ENCODE data around the gene ASPM.

The ASPM gene

GRCh38 chr1:197183195-197183748, 36.8 kb upstream of the ASPM start:
- H3K9me3 ChIP-seq (ENCODE audit: control insufficient read depth, insufficient read depth, low read depth, low read length), result no peaks in the 10 kb centered on the region
- peaks cover 20 to 42% of the 10 kb centered on the region in 2 experiments for H3K36me3 ChIP-seq (ENCODE audit: control insufficient read depth in 2 of 2, insufficient read depth in 1 of 2, low read length in 2 of 2)
- POLR2A ChIA-PET, result no interaction called here
- TF ChIP-seq ZNF843 (tag by site-specific recombination; IDR thresholded peaks at IDR 0.05) (peak; percentile 81), PRDM6 (tag by site-specific recombination; IDR thresholded peaks at IDR 0.05) (peak; percentile 50), ZNF558 (tag by site-specific recombination; IDR thresholded peaks at IDR 0.05) (no peak), ZNF37A (tag by site-specific recombination; IDR thresholded peaks at IDR 0.05) (no peak), MYNN (tag by site-specific recombination; IDR thresholded peaks at IDR 0.05; ENCODE audit: borderline replicate concordance) (no peak), KLF16 (tag by site-specific recombination; IDR thresholded peaks at IDR 0.05) (peak; percentile 60; the same call in 1 of the 2 replicates), FEZF1 (tag by site-specific recombination; IDR thresholded peaks at IDR 0.05) (peak; percentile 58)
- H3K4me3 ChIP-seq (ENCODE audit: low read depth, low read length), result no peak overlapping the region
- no peaks in the 10 kb centered on the region for H3K4me1 ChIP-seq (ENCODE audit: control insufficient read depth, insufficient read depth, low read length)
- CTCF ChIA-PET, result interaction anchor here (0.7 to 2.8 kb wide), 3 partner anchors 149 to 217 kb away, joined by 3 to 11 read pairs (median 3); no protein-coding TSS in a partner anchor
- no peak overlapping the region for H3K27ac ChIP-seq (ENCODE audit: extremely low read depth, low read depth, low read length)

GRCh38 chr1:197182716-197183115, 36.2 kb upstream of the ASPM start:
- POLR2A ChIA-PET, result no interaction called here
- Histone ChIP-seq H3K4me3 (ENCODE audit: low read depth, low read length) (no peak overlapping the region), H3K4me1 (ENCODE audit: control insufficient read depth, insufficient read depth, low read length) (no peaks in the 10 kb centered on the region), H3K36me3 (ENCODE audit: control insufficient read depth in 2 of 2, insufficient read depth in 1 of 2, low read length in 2 of 2) (peaks cover 15 to 37% of the 10 kb centered on the region in 2 experiments), H3K9me3 (ENCODE audit: control insufficient read depth, insufficient read depth, low read depth, low read length) (no peaks in the 10 kb centered on the region), H3K27ac (ENCODE audit: extremely low read depth, low read depth, low read length) (no peak overlapping the region)
- TF ChIP-seq SP7 (tag by site-specific recombination; IDR thresholded peaks at IDR 0.05) (no peak), YY1 (tag by site-specific recombination; IDR thresholded peaks at IDR 0.05) (no peak), ZNF670 (tag by site-specific recombination; IDR thresholded peaks at IDR 0.05; ENCODE audit: low read depth) (no peak), ZNF121 (tag by site-specific recombination; IDR thresholded peaks at IDR 0.05) (no peak), SP3 (tag by site-specific recombination; IDR thresholded peaks at IDR 0.05) (no peak), ZNF16 (tag by site-specific recombination; IDR thresholded peaks at IDR 0.05; ENCODE audit: low read depth) (no peak), ZNF623 (tag by site-specific recombination; IDR thresholded peaks at IDR 0.05) (no peak), ZNF398 (tag by site-specific recombination; IDR thresholded peaks at IDR 0.05) (no peak), FEZF1 (tag by site-specific recombination; IDR thresholded peaks at IDR 0.05) (no peak), ZNF654 (tag by site-specific recombination; IDR thresholded peaks at IDR 0.05; ENCODE audit: low read depth) (no peak), ZFHX2 (tag by site-specific recombination; conservative IDR thresholded peaks at IDR 0.05) (no peak), ZNF561 (tag by site-specific recombination; IDR thresholded peaks at IDR 0.05; ENCODE audit: borderline replicate concordance) (no peak), ZNF394 (tag by site-specific recombination; IDR thresholded peaks at IDR 0.05; ENCODE audit: borderline replicate concordance) (no peak), ZNF433 (tag by site-specific recombination; IDR thresholded peaks at IDR 0.05; ENCODE audit: low read depth) (no peak)
- TF ChIP-seq, protein P1, sequence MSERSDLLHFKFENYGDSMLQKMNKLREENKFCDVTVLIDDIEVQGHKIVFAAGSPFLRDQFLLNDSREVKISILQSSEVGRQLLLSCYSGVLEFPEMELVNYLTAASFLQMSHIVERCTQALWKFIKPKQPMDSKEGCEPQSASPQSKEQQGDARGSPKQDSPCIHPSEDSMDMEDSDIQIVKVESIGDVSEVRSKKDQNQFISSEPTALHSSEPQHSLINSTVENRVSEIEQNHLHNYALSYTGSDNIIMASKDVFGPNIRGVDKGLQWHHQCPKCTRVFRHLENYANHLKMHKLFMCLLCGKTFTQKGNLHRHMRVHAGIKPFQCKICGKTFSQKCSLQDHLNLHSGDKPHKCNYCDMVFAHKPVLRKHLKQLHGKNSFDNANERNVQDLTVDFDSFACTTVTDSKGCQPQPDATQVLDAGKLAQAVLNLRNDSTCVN (tag by site-specific recombination; optimal IDR thresholded peaks at IDR 0.05), result no peak
- TF ChIP-seq, protein P2, sequence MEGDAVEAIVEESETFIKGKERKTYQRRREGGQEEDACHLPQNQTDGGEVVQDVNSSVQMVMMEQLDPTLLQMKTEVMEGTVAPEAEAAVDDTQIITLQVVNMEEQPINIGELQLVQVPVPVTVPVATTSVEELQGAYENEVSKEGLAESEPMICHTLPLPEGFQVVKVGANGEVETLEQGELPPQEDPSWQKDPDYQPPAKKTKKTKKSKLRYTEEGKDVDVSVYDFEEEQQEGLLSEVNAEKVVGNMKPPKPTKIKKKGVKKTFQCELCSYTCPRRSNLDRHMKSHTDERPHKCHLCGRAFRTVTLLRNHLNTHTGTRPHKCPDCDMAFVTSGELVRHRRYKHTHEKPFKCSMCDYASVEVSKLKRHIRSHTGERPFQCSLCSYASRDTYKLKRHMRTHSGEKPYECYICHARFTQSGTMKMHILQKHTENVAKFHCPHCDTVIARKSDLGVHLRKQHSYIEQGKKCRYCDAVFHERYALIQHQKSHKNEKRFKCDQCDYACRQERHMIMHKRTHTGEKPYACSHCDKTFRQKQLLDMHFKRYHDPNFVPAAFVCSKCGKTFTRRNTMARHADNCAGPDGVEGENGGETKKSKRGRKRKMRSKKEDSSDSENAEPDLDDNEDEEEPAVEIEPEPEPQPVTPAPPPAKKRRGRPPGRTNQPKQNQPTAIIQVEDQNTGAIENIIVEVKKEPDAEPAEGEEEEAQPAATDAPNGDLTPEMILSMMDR (tag by site-specific recombination; IDR thresholded peaks at IDR 0.05), result no peak
- CTCF ChIA-PET, result interaction anchor here (0.7 to 2.8 kb wide), 3 partner anchors 150 to 217 kb away, joined by 3 to 11 read pairs (median 3); no protein-coding TSS in a partner anchor

Data from HEK293 (cell line).